ENCODE data around the gene RIF1. TPM values are rescaled to one million over a fixed set of nuclear protein-coding genes. Genes with fewer than 3 reads are reported as not detected.

Gene RIF1
- total RNA-seq, 1 donor from 2014 or later: 40.7 TPM

DNA sequence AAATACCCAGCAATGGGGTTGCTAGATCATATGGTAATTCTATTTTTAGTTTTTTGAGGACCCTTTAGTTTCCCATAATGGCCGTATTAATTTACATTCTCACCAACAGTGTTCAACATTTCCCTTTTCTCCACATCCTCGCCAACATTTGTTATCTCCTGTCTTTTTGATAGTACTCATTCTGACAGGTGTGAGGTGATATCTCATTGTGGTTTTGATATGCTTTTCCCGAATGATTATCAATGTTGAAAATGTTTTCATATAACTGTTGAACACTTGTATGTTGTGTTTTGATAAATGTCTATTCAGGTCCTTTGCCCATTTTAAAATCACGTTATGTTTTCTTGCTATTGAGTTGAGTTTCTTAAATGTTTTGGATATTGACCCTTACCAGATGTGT lies 5.8 kb upstream of the RIF1 start:
- Mint-ChIP-seq H3K27ac (ENCODE audit: unreplicated experiment) (no peak overlapping the region), H3K9me3 (ENCODE audit: unreplicated experiment) (no peaks in the 10 kb centered on the region), H3K4me3 (ENCODE audit: unreplicated experiment) (no peak overlapping the region), H3K36me3 (ENCODE audit: low read depth, unreplicated experiment) (no peaks in the 10 kb centered on the region), H3K27me3 (ENCODE audit: unreplicated experiment) (no peaks in the 10 kb centered on the region), H3K4me1 (ENCODE audit: unreplicated experiment) (no peaks in the 10 kb centered on the region)
- no peak for DNase-seq (ENCODE audit: low spot score)
- TF ChIP-seq, protein P1, sequence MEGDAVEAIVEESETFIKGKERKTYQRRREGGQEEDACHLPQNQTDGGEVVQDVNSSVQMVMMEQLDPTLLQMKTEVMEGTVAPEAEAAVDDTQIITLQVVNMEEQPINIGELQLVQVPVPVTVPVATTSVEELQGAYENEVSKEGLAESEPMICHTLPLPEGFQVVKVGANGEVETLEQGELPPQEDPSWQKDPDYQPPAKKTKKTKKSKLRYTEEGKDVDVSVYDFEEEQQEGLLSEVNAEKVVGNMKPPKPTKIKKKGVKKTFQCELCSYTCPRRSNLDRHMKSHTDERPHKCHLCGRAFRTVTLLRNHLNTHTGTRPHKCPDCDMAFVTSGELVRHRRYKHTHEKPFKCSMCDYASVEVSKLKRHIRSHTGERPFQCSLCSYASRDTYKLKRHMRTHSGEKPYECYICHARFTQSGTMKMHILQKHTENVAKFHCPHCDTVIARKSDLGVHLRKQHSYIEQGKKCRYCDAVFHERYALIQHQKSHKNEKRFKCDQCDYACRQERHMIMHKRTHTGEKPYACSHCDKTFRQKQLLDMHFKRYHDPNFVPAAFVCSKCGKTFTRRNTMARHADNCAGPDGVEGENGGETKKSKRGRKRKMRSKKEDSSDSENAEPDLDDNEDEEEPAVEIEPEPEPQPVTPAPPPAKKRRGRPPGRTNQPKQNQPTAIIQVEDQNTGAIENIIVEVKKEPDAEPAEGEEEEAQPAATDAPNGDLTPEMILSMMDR (IDR thresholded peaks at IDR 0.05; ENCODE audit: unreplicated experiment): no peak

DNA sequence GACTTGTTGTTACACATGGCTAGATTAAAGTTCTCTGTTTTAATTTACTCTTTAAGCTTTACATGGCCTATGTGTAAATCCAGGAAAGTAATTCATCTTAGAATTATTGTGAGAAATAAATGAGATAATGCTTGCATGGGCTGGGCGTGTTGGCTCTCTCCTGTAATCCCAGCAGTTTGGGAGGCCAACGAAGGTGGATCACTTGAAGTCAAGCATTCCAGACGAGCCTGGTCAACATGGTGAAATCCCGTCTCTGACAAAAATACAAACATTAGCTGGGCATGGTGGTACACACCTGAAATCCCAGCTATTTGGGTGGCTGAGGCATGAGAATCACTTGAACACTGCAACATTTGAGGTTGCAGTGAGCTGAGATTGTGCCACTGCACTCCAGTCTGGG lies 4.3 kb upstream of the RIF1 start:
- Mint-ChIP-seq H3K36me3 (ENCODE audit: low read depth, unreplicated experiment) (peaks cover 1% of the 10 kb centered on the region), H3K27ac (ENCODE audit: unreplicated experiment) (no peak overlapping the region), H3K27me3 (ENCODE audit: unreplicated experiment) (peaks cover 6% of the 10 kb centered on the region), H3K9me3 (ENCODE audit: unreplicated experiment) (no peaks in the 10 kb centered on the region), H3K4me3 (ENCODE audit: unreplicated experiment) (no peak overlapping the region), H3K4me1 (ENCODE audit: unreplicated experiment) (peaks cover 3% of the 10 kb centered on the region)
- DNase-seq (ENCODE audit: low spot score): no peak
- TF ChIP-seq, protein P1 (IDR thresholded peaks at IDR 0.05; ENCODE audit: unreplicated experiment): no peak

DNA sequence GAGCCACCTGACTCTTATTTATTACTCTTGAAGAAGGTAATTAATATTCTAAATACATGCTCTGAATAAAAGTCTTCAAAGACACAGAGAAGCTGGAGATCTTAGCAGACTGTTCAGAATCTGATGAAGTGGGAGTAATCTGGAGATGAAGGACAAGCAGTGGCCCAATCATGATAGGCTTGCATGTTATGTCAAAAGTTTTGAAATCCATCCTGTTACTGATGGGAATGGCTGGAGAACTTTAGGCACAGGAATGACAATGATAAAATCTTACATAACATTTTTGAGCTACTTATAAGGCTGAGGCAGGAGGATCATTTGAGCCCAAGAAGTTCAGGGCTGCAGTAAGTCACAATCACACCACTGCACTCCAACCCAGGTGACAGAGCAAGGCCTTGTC lies 2.4 kb upstream of the RIF1 start:
- Mint-ChIP-seq H3K4me1 (ENCODE audit: unreplicated experiment) (peaks cover 7% of the 10 kb centered on the region), H3K27ac (ENCODE audit: unreplicated experiment) (no peak overlapping the region), H3K36me3 (ENCODE audit: low read depth, unreplicated experiment) (peaks cover 5% of the 10 kb centered on the region), H3K9me3 (ENCODE audit: unreplicated experiment) (no peaks in the 10 kb centered on the region), H3K27me3 (ENCODE audit: unreplicated experiment) (peaks cover 9% of the 10 kb centered on the region), H3K4me3 (ENCODE audit: unreplicated experiment) (no peak overlapping the region)
- no peak for DNase-seq (ENCODE audit: low spot score)
- TF ChIP-seq, protein P1 (IDR thresholded peaks at IDR 0.05; ENCODE audit: unreplicated experiment): no peak

DNA sequence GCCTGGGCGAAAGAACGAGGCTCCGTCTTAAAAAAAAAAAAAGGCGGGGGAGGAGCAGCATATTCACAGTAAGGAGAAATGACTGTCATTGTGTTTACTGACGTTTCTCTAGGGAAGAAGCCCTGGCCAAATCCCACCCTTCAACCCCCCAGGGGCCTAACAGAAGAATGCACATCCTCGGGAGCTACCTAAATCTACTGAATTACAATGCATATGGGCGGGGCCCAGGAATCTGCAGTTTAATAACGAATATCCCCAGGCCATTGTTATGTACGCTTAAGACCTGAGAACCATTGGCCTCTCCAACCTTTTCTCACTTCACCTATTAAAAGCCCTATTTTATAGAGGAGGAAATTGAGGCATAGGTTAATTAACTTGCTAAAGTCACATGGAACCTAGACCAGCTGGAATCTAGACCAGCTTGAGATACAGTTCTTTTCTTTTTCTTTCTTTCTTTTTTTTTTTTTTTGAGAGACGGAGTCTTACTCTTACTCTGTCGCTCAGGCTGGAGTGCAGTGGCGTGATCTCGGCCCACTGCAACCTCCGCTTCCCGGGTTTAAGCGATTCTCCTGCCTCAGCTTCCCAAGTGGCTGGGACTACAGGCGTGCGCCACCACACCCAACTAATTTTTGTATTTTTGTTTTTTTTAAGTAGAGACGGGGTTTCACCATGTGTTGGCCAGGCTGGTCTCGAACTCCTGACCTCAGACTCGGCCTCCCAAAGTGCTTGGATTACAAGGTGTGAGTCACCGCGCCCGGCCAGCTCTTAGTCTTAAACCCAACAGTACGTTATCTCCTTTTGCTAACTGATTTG lies 708 bp upstream of the RIF1 start:
- DNase-seq (ENCODE audit: low spot score): no peak

DNA sequence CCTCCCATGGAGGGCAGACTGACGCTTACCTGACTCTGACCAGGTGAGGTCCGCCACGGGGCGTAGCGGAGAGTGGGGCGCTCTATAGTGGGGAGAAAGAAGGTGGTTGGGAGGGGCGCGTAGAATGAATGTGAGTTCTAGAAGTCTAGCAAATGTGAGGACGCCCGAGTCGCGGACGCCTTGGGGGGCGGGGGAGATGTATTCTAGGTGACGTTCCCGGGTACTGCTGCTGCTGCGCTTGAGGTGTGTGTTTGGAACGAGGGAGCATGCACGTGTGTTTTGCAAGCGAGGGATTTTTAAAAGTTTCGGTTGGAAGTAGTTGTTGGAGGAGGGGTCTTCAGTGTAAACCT lies 758 bp downstream of the RIF1 start:
- H3K9me3 Mint-ChIP-seq (ENCODE audit: unreplicated experiment): no peaks in the 10 kb centered on the region
- DNase-seq (ENCODE audit: low spot score): peak; percentile 26
- H3K36me3 Mint-ChIP-seq (ENCODE audit: low read depth, unreplicated experiment): peaks cover 5% of the 10 kb centered on the region
- H3K27ac Mint-ChIP-seq (ENCODE audit: unreplicated experiment): peak overlapping the region; percentile 91
- TF ChIP-seq, protein P1 (IDR thresholded peaks at IDR 0.05; ENCODE audit: unreplicated experiment): no peak
- H3K4me1 Mint-ChIP-seq (ENCODE audit: unreplicated experiment): peaks cover 7% of the 10 kb centered on the region
- peaks cover 9% of the 10 kb centered on the region for H3K27me3 Mint-ChIP-seq (ENCODE audit: unreplicated experiment)
- H3K4me3 Mint-ChIP-seq (ENCODE audit: unreplicated experiment): peak overlapping the region; percentile 98

More for the DNA sequence above, 708 bp upstream of the RIF1 start:
- Mint-ChIP-seq H3K27me3 (ENCODE audit: unreplicated experiment) (peaks cover 9% of the 10 kb centered on the region), H3K4me3 (ENCODE audit: unreplicated experiment) (peak overlapping the region; percentile 98), H3K4me1 (ENCODE audit: unreplicated experiment) (peaks cover 7% of the 10 kb centered on the region), H3K9me3 (ENCODE audit: unreplicated experiment) (no peaks in the 10 kb centered on the region), H3K36me3 (ENCODE audit: low read depth, unreplicated experiment) (peaks cover 5% of the 10 kb centered on the region), H3K27ac (ENCODE audit: unreplicated experiment) (peak overlapping the region; percentile 91)
- TF ChIP-seq, protein P1 (IDR thresholded peaks at IDR 0.05; ENCODE audit: unreplicated experiment): no peak
